HFFc6 (cell line): ENCODE data around the gene HSCB. TPM values are rescaled to one million over a fixed set of nuclear protein-coding genes. Genes with fewer than 3 reads are reported as not detected.

ENCODE experiments used
- DNase-seq: peaks from one replicate; pipeline ENCODE4 v3.0.0-alpha.2; 2018
- H3K27ac Mint-ChIP-seq: 2 replicates; pipeline ENCODE4 v1.8.0; 2020; ENCODE audit warnings: mild to moderate bottlenecking, mixed read lengths
- H3K27me3 Mint-ChIP-seq: 2 replicates; pipeline ENCODE4 v1.8.0; 2021; ENCODE audit warnings: mild to moderate bottlenecking, moderate library complexity, mixed read lengths; ENCODE audit not compliant: insufficient read depth
- H3K36me3 Mint-ChIP-seq: 2 replicates; pipeline ENCODE4 v1.8.0; 2021; ENCODE audit warnings: low read depth, mixed read lengths
- H3K4me1 Mint-ChIP-seq: 2 replicates; pipeline ENCODE4 v1.8.0; 2020; ENCODE audit warnings: low read depth, mixed read lengths
- H3K4me3 Mint-ChIP-seq: 2 replicates; pipeline ENCODE4 v1.8.0; 2020; ENCODE audit warnings: mild to moderate bottlenecking, moderate library complexity, mixed read lengths
- H3K9me3 Mint-ChIP-seq: 2 replicates; pipeline ENCODE4 v1.8.0; 2020; ENCODE audit warnings: mild to moderate bottlenecking, mixed read lengths
- total RNA-seq, 6 experiments: library from RNA; stranded (reverse); fragmentation: NEBNext Ultra II Directional; extraction: Animal tissue kit (Norgen Biotek cat#: 25700); gene quantifications; 2 replicates in 1 of 6; 3 replicates in 5 of 6; pipeline ENCODE4 v1.2.3, GENCODE V29; 2021
- TF ChIP-seq, protein P1 (sequence below): fragments of 200-600 bp; sonication (generic); IDR thresholded peaks from 2 replicates; pipeline ENCODE4 v1.5.0; 2021; ENCODE audit warnings: antibody characterized with exemption, mild to moderate bottlenecking

The HSCB gene
- total RNA-seq, 6 experiments from 2014 or later, result 15.2 to 18.3 (median 16.5) TPM

DNA sequence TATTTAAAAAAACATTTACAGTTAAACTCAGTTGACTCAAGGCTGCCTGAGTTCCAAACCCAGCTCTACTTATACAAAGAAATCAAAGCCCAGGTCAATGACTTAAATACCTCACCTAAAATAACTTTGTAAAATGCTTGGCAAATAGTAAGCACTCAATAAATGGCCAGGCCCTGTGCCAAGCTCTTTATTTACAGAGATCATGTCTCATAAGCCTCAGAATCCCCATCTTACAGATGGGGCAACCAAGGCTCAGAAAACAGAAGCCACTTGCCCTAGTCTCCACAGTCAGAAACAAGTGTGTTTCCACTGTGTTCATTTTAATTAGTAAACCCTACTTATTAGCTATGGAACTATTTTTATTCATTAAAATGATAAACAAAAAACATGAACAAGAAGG lies 31.7 kb upstream of the HSCB start:
- H3K4me1 Mint-ChIP-seq, result peaks cover 53% of the 10 kb centered on the region
- peak overlapping the region; percentile 94 for H3K27ac Mint-ChIP-seq
- TF ChIP-seq, protein P1, sequence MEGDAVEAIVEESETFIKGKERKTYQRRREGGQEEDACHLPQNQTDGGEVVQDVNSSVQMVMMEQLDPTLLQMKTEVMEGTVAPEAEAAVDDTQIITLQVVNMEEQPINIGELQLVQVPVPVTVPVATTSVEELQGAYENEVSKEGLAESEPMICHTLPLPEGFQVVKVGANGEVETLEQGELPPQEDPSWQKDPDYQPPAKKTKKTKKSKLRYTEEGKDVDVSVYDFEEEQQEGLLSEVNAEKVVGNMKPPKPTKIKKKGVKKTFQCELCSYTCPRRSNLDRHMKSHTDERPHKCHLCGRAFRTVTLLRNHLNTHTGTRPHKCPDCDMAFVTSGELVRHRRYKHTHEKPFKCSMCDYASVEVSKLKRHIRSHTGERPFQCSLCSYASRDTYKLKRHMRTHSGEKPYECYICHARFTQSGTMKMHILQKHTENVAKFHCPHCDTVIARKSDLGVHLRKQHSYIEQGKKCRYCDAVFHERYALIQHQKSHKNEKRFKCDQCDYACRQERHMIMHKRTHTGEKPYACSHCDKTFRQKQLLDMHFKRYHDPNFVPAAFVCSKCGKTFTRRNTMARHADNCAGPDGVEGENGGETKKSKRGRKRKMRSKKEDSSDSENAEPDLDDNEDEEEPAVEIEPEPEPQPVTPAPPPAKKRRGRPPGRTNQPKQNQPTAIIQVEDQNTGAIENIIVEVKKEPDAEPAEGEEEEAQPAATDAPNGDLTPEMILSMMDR, result no peak
- no peaks in the 10 kb centered on the region; the same call in none of the 2 replicates for H3K27me3 Mint-ChIP-seq
- peaks cover 19% of the 10 kb centered on the region for H3K36me3 Mint-ChIP-seq
- no peaks in the 10 kb centered on the region for H3K9me3 Mint-ChIP-seq
- peak overlapping the region; percentile 85 for H3K4me3 Mint-ChIP-seq
- DNase-seq, result peak; percentile 10

DNA sequence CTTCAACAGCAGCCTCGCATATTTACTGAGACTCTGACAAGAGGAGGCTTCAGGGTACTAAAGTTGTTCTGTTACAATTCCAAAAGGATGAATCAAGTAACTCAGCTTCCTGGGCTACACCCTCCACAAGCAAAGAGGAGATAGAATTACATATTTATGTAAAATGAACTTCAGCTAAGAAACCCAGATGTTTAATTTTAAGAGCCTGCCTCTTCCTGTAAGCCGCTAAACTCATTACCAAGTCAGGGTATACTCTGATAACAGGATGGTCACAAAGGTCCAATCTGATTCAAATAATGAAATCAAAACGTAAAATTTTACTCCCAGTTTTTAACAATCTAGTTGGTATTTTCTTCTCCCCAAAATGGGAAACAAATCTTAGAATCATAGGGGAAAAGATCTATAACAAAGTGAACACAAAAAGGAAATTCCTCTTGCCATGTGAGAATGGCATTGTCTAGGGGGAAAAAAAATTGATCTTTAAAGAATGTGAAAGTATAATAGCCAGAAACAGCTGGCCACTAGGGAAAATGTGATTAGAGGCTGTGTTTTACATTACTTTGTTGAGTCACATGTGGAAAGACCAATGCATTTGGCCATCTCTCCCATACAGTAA lies 31.2 kb upstream of the HSCB start:
- Mint-ChIP-seq H3K27me3 (no peaks in the 10 kb centered on the region; the same call in none of the 2 replicates), H3K4me3 (peak overlapping the region; percentile 85), H3K4me1 (peaks cover 58% of the 10 kb centered on the region), H3K9me3 (no peaks in the 10 kb centered on the region), H3K36me3 (peaks cover 19% of the 10 kb centered on the region), H3K27ac (peak overlapping the region; percentile 94)
- DNase-seq, result peak; percentile 69
- TF ChIP-seq, protein P1, result no peak

DNA sequence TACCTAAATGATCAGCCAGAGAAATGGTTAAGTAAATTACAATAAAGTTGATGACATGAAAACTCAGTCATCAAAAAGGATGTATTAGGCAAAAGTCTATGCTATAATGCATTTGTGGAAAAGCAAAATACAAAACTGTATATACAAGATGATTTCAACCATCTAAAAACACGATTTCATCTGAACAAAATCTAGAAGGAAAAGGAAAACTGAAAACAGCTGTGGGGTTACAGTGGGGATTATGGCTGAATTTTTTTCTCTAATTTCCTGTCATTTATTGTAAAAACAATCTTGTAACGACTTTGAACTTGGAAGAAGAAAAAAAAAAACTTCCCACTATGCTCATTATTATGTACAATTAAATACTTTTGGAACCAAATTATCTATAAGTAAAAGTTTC lies 30.5 kb upstream of the HSCB start:
- TF ChIP-seq, protein P1, result no peak
- H3K4me1 Mint-ChIP-seq, result peaks cover 62% of the 10 kb centered on the region
- no peaks in the 10 kb centered on the region for H3K9me3 Mint-ChIP-seq
- H3K27ac Mint-ChIP-seq, result peak overlapping the region; percentile 94
- peak overlapping the region; percentile 85 for H3K4me3 Mint-ChIP-seq
- peaks cover 19% of the 10 kb centered on the region for H3K36me3 Mint-ChIP-seq
- no peaks in the 10 kb centered on the region; the same call in none of the 2 replicates for H3K27me3 Mint-ChIP-seq
- no peak for DNase-seq

DNA sequence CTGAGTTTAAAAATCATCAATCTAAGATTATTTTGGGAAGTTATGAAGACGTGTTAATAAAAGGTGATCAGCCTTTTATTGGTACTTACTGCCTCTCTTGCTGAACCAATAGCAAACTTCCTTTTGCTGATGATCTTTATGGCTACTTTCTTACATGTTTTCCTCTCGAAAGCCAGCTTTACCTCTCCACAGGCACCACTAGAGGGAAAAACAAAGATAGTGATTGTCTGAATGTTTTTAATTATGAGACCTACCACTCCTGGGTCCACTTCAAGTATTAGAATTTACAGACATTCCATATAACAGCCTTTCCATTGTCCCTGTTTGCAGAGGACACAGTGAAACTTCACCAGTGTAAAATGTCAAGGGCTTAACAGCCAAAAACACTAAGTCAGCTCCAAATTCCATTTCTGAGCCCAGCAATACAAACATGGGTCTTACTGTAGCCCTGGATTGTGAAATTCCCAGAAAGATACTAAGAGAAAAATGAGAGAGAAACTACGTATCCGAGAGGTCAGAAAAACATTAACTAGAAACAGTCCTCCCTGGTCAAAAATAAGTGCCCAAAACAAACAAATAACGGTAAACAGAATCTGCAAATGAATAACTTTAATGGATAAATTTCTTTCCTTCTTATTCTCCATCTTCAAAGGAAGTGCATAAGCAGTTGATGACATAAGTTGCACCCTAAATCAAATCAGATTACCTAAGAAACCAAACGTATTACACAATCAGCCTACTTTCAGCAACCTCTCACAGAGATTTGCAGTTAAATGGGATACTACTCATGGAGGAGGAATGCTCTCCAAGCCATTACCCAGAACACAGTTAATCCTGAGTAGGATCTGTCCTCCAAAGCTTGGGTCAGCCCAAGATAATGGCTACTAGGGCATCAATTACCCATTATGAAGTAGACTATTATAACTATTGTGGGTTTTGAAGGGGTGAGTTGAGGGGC lies 29.7 kb upstream of the HSCB start:
- Mint-ChIP-seq H3K4me1 (peaks cover 65% of the 10 kb centered on the region), H3K27me3 (no peaks in the 10 kb centered on the region; the same call in none of the 2 replicates), H3K27ac (peak overlapping the region; percentile 94), H3K36me3 (peaks cover 16% of the 10 kb centered on the region), H3K9me3 (no peaks in the 10 kb centered on the region), H3K4me3 (peak overlapping the region; percentile 85)
- TF ChIP-seq, protein P1, result peak; percentile 58
- DNase-seq, result peak; percentile 95

DNA sequence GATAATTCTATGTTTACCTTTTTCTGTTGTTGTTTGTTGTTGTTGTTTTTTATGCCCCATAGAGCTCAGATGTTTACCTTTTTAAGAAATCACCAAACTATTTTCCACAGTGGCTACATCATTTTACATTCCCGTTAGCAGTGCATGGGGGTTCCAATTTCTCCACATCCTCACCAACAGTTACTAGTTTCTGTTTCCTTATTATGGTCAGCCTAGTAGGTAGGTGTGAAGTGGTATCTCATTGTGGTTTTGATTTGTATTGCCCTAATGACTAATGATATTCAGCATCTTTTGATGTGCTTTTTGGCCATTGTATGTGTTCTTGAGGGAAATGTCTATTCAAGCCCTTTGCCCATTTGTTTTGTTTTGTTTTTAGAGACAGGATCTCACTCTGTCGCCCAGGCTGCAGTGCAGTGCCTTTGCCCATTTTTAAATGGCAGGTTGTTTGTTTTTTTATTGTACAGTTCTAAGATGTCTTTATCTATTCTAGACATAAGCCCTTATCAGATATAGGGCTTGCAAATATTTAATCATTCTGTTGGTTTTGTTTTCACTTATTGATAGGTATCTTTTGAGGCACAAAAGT lies 27.7 kb upstream of the HSCB start:
- no peak for DNase-seq
- Mint-ChIP-seq H3K27me3 (no peaks in the 10 kb centered on the region; the same call in 1 of the 2 replicates), H3K9me3 (no peaks in the 10 kb centered on the region), H3K27ac (peak overlapping the region; percentile 35; the same call in 1 of the 2 replicates), H3K36me3 (peaks cover 10% of the 10 kb centered on the region), H3K4me1 (peaks cover 61% of the 10 kb centered on the region), H3K4me3 (no peak overlapping the region)
- TF ChIP-seq, protein P1, result no peak
